ENCODE data around the gene SNX4.

- TF ChIP-seq CTCF (IDR thresholded peaks at IDR 0.05) = no peak
- TF ChIP-seq POLR2A (IDR thresholded peaks at IDR 0.05; ENCODE audit: low read depth) = no peak
- no peak for TF ChIP-seq POLR2AphosphoS5 (IDR thresholded peaks at IDR 0.05)
- TF ChIP-seq EP300 (IDR thresholded peaks at IDR 0.05) = no peak
Observed at GRCh38 chr3:125552401-125552800, 32.4 kb upstream of the SNX4 start.

All from esophagus muscularis mucosa (tissue), 4 donors.